Measurements from ENCODE around the gene WHRN. TPM values are rescaled to one million over a fixed set of nuclear protein-coding genes. Genes with fewer than 3 reads are reported as not detected.

WHRN gene
- total and polyA plus RNA-seq, 2 of the 8 experiments (the other 6 are each of a cell fraction or from before 2014, with no cell fraction given) = 4.4 to 7.7 TPM

GRCh38 chr9:114504341-114505186 is 709 bp downstream of the WHRN start (continued):
- TF ChIP-seq EGR1 (IDR thresholded peaks at IDR 0.05; ENCODE audit: borderline replicate concordance, low read depth, low read length) = no peak
- no peak for TF ChIP-seq TEAD4 (IDR thresholded peaks at IDR 0.05; ENCODE audit: low read depth, low read length)
- TF ChIP-seq ASH2L (IDR thresholded peaks at IDR 0.05; ENCODE audit: low read length) = peak; percentile 22
- no peak for TF ChIP-seq CHD2 (IDR thresholded peaks at IDR 0.05; ENCODE audit: low read length)
- TF ChIP-seq SP2 (IDR thresholded peaks at IDR 0.05; ENCODE audit: low read length) = no peak
- TF ChIP-seq GTF2F1 (IDR thresholded peaks at IDR 0.05; ENCODE audit: borderline replicate concordance, low read depth, low read length) = no peak
- TF ChIP-seq MAX (IDR thresholded peaks at IDR 0.05) = peak; percentile 95
- no peak for TF ChIP-seq TAF1 (IDR thresholded peaks at IDR 0.05; ENCODE audit: low read depth, low read length)
- no peak for TF ChIP-seq KDM1A (IDR thresholded peaks at IDR 0.05; ENCODE audit: borderline replicate concordance, low read length)
- TF ChIP-seq CBX5 (IDR thresholded peaks at IDR 0.05; ENCODE audit: low read depth, low read length) = no peak
- peak; percentile 55; the same call in 1 of the 2 replicates for TF ChIP-seq RBBP5 (IDR thresholded peaks at IDR 0.05; ENCODE audit: borderline replicate concordance, low read depth, low read length)
- TF ChIP-seq CREB1 (IDR thresholded peaks at IDR 0.05) = 0 out of 2 replicates have a peak, but pooled peaks have one; percentile 28
- TF ChIP-seq BACH1 (IDR thresholded peaks at IDR 0.05; ENCODE audit: low read length) = no peak
- no peak for TF ChIP-seq ZNF274 (IDR thresholded peaks at IDR 0.05; ENCODE audit: borderline replicate concordance, extremely low read depth, low read length)
- TF ChIP-seq JUN (IDR thresholded peaks at IDR 0.05; ENCODE audit: low read depth, low read length) = no peak
- no peak for TF ChIP-seq RFX5 (IDR thresholded peaks at IDR 0.05; ENCODE audit: borderline replicate concordance, low read depth, low read length)
- TF ChIP-seq POLR2AphosphoS5 (IDR thresholded peaks at IDR 0.05; ENCODE audit: low read depth, low read length) = no peak
- TF ChIP-seq NANOG (IDR thresholded peaks at IDR 0.05; ENCODE audit: insufficient read depth, low read depth, low read length, poor library complexity, severe bottlenecking) = no peak
- TF ChIP-seq E2F6 (IDR thresholded peaks at IDR 0.05) = peak; percentile 97
- TF ChIP-seq HDAC2 (IDR thresholded peaks at IDR 0.05; ENCODE audit: borderline replicate concordance in 1 of 2, low read depth in 2 of 2, low read length in 2 of 2) = peak; percentile 12 to 22; a peak in 1 of 4 replicates
- TF ChIP-seq PHF8 (conservative IDR thresholded peaks at IDR 0.05; ENCODE audit: low read depth, low read length) = no peak

Data from H1 (cell line).